Ovary (tissue), 9 donors: ENCODE results near the gene RSPH9. TPM values are rescaled to one million over a fixed set of nuclear protein-coding genes. Genes with fewer than 3 reads are reported as not detected.
A peak's percentile ranks its signal among the peaks of the same experiment; 100 is the strongest.
"Not testable (repeated sequence)": the region's sequence is repeated elsewhere in the genome, so short reads cannot be mapped to it uniquely, and the experiment has no call there.

Experiments
- DNase-seq, 5 donors: peaks; one replicate each; pipeline ENCODE4 v3.0.0-alpha.2; 2019 to 2020
- H3K27ac ChIP-seq, 2 donors: fragments of 200-600 bp; one replicate each; pipeline versions ENCODE4 v1.5.1 to v1.8.0; 2019 to 2022
- H3K27me3 ChIP-seq: fragments of 200-600 bp; one replicate; pipeline ENCODE4 v1.8.0; 2022
- H3K36me3 ChIP-seq: fragments of 200-600 bp; sonication (generic); one replicate; pipeline ENCODE4 v1.5.1; 2019
- H3K4me1 ChIP-seq: one replicate; pipeline ENCODE4 v1.8.1; 2013; ENCODE audit warnings: mild to moderate bottlenecking, moderate library complexity; ENCODE audit not compliant: insufficient read depth
- H3K4me3 ChIP-seq: fragments of 200-600 bp; sonication (generic); one replicate; pipeline ENCODE4 v1.5.1; 2017
- H3K9me3 ChIP-seq, 2 donors: fragments of 200-600 bp in 1 of 2; sonication (generic) in 1 of 2; one replicate each; pipeline versions ENCODE4 v1.5.1 to v1.8.1; 2013 to 2019; ENCODE audit warnings: mild to moderate bottlenecking in 1 of 2, moderate library complexity in 1 of 2
- EP300 ChIP-seq: sonication (generic); formaldehyde crosslinking; IDR thresholded peaks from one replicate; pipeline ENCODE4 v1.6.1; 2017; ENCODE audit warnings: antibody characterized with exemption
- POLR2A ChIP-seq: fragments of 450-650 bp; IDR thresholded peaks from one replicate; pipeline ENCODE4 v1.6.1; 2017; ENCODE audit warnings: antibody characterized with exemption, mild to moderate bottlenecking, moderate library complexity
- WGBS, 3 donors: extraction: QIAGEN DNeasy Blood & Tissue Kit in 1 of 3; methylation state at CpG; one replicate each; pipeline versions ENCODE4 v1.1.5 to v1.1.7; 2013 to 2017; 5-methylcytosine and 5-hydroxymethylcytosine counted together
- intact Hi-C, 4 donors: fragments of 100-400 bp; cut with DNase I; formaldehyde crosslinking; loops; one replicate each; pipeline versions ENCODE4 v1.11.0 to v1.15.1; 2022 to 2023
- polyA plus RNA-seq, 2 donors: library from polyadenylated mRNA; stranded (reverse); fragments of 200-250 nt in 1 of 2; fragments of 350-450 nt in 1 of 2; fragmentation: Illumina TruSeq in 1 of 2; extraction: RNeasy Lipid Tissue Mini Kit (QIAGEN cat#74804) in 1 of 2; gene quantifications; one replicate each; pipeline ENCODE4 v1.2.3, GENCODE V29; 2013 to 2014
- total RNA-seq, 7 donors: library from RNA; depleted of rRNA in 2 of 7; stranded (reverse); fragments of >200 nt in 2 of 7; fragmentation: NEBNext Ultra II Directional in 3 of 7; extraction: Animal tissue kit (Norgen Biotek cat#: 25700) in 3 of 7; gene quantifications; one replicate each; pipeline versions ENCODE4 v1.1.0 to v1.2.4, GENCODE V29; 2016 to 2023
- TF ChIP-seq, protein P1 (sequence below), 3 donors: fragments of 450-650 bp in 2 of 3; fragments of 200-600 bp in 1 of 3; IDR thresholded peaks; one replicate each; pipeline versions ENCODE4 v1.5.1 to v1.8.0; 2016 to 2022; ENCODE audit warnings: antibody characterized with exemption in 3 of 3, mild to moderate bottlenecking in 1 of 3
- donor health status: DM: no; HTN: no; CAD: no; lungs with moderate emphysema.
- donor health status: DM: no; HTN: no; CAD: no.
- donor health status: Bipolar disorder and iron deficiency.
- donor health status: DM: yes; HTN: yes; CAD: no.
- donor health status: DM: no; HTN: no; CAD: no.
- donor health status: DM: yes; HTN: yes; CAD: no.

RSPH9 gene
- total and polyA plus RNA-seq, 9 donors = 0.20 to 4.7 (median 0.44) TPM; not detected in 1

DNA sequence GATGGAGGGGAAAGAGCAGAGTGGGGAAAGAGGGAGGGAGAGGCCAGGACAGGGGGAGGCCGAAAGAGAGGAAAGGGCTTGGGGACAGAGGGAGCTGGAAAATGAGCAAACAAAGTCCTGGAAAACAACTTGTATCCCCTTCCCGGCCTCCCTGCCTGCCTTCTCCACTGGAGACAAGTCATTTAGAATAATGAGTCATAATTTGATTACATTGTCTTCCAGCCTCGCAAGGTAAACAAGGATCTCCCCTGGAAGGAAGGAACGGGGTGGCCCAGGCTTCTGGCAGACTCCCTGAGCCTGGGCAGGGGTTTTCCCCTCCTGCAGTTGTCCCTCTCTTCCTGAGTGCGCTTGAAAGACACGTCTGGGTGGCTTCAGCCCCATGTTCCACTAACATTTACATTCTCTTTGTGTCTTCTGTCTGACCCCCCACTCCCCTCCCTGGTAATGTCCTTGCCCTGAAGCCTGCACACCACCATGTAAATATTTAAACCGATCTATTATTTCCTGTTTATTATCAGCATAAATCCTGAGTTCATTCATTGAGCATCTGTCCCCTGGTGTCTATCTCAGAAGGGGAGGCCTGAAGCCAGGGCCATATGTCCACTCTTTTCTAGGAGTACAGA is 54.8 kb downstream of the RSPH9 start:
- H3K27me3 ChIP-seq = no peaks in the 10 kb centered on the region
- H3K36me3 ChIP-seq = no peaks in the 10 kb centered on the region
- H3K9me3 ChIP-seq = no peaks in the 10 kb centered on the region
- no peak for DNase-seq
- no peak for TF ChIP-seq POLR2A
- TF ChIP-seq EP300 = no peak
- TF ChIP-seq, protein P1, sequence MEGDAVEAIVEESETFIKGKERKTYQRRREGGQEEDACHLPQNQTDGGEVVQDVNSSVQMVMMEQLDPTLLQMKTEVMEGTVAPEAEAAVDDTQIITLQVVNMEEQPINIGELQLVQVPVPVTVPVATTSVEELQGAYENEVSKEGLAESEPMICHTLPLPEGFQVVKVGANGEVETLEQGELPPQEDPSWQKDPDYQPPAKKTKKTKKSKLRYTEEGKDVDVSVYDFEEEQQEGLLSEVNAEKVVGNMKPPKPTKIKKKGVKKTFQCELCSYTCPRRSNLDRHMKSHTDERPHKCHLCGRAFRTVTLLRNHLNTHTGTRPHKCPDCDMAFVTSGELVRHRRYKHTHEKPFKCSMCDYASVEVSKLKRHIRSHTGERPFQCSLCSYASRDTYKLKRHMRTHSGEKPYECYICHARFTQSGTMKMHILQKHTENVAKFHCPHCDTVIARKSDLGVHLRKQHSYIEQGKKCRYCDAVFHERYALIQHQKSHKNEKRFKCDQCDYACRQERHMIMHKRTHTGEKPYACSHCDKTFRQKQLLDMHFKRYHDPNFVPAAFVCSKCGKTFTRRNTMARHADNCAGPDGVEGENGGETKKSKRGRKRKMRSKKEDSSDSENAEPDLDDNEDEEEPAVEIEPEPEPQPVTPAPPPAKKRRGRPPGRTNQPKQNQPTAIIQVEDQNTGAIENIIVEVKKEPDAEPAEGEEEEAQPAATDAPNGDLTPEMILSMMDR (IDR thresholded peaks at IDR 0.05) = no peak
- H3K27ac ChIP-seq = no peak overlapping the region
- H3K4me1 ChIP-seq = peaks cover 11% of the 10 kb centered on the region
- intact Hi-C loops = no loop called here
- H3K4me3 ChIP-seq = no peak overlapping the region
- 19 to 37% (median 31%) methylated on average over 7 of the region's 7 CpGs for WGBS, 3 donors

DNA sequence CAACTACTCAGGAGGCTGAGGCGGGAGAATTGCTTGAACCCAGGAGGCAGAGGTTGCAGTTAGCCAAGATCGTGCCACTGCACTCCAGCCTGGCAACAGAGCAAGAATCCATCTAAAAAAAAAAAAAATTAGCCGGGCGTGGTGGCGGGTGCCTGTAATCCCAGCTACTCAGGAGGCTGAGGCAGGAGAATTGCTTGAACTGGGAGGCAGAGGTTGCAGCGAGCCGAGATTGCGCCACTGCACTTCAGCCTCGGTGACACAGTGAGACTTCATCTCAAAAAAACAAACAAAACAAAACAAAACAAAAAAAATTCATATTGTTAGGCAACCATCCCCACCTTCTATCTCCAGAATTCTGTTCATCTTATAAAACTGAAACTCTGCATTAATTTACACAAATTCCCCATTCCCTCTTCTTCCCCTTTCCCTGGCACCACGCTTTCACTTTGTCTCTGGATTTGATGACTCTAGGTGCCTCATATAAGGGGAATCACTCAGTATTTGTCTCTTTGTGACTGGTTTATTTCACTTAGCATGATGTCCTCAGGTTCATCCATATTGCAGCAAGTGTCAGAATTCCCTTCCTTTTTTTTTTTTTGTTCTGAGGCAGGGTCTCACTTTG is 56.2 kb downstream of the RSPH9 start:
- H3K27me3 ChIP-seq, H3K4me3 ChIP-seq, H3K9me3 ChIP-seq, DNase-seq, H3K27ac ChIP-seq, intact Hi-C loops, H3K36me3 ChIP-seq: not testable (repeated sequence)
- WGBS, 3 donors = 93 to 95% (median 94%) methylated on average over 10 of the region's 10 CpGs
- peaks cover 13% of the 10 kb centered on the region for H3K4me1 ChIP-seq

DNA sequence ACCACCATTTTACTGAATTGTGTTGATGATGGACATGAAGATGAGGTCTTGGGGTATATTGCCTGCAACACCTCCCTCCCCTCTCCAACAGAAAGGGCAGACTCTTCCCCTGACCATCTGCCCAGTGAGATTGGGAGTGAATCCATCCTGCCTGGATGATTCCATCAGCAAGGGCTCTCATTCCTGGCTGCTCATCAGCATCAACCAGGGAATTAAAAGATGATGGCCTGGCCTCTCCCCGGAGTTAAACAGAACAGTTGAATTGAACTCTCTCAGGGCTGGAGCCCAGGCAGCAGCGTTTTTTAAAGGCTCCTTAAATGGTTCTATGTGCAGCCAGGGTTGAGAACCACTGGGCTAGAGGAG is 57.3 kb downstream of the RSPH9 start:
- DNase-seq = no peak
- Histone ChIP-seq H3K4me1 (peaks cover 17% of the 10 kb centered on the region), H3K36me3 (no peaks in the 10 kb centered on the region), H3K27ac (peak overlapping the region in 1 of 2 donors; percentile 1), H3K27me3 (no peaks in the 10 kb centered on the region), H3K4me3 (no peak overlapping the region), H3K9me3 (no peaks in the 10 kb centered on the region)
- 20 to 29% (median 29%) methylated on average over 2 of the region's 2 CpGs for WGBS, 3 donors
- TF ChIP-seq POLR2A (no peak), EP300 (no peak)
- TF ChIP-seq, protein P1 (IDR thresholded peaks at IDR 0.05) = no peak
- intact Hi-C loops = no loop called here

DNA sequence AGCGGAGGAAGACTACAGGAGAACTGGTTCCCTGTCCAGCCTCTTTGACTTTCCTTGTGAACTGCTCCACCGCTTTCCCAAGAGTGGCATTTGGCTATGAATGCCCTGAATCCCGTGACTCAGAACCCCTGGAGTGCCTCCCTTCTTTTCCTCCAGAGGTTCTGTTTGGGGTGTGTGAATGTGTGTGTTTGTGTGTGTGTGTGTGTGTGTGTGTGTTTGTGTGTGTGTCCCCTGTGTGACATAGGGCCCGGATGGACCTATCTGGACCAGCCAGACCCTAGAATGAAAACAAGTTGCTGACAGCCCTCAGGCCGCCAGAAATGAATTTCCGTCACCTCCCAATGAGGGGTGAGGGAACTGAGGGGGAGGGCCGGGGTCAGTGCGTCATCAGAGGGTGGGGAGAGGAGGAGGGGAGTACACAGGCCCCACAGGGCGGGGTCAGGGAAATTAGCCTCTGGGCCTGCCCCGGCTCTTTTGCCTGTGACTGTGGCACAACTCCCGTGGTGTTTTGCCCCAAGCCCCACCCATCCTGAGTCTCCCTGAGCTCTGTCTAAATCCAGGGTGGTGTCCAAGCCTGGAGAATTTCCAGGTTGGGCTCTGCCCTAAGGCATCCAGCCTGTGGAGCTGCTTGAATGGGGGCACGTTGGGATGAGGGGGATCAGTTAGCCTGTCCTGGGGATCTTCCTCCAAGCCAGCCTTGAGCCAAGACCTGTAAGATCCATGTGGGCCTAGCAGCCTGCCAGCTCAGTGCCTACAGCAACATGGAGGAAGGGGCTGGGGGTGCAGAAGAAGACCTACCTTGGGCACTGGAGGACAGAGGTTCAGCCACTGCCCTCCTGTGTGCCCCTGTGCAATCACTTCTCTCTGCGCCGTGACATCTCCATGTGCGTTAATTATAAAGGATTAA is 58.0 kb downstream of the RSPH9 start:
- Histone ChIP-seq H3K4me1 (peaks cover 17% of the 10 kb centered on the region), H3K4me3 (no peak overlapping the region), H3K9me3 (no peaks in the 10 kb centered on the region), H3K36me3 (no peaks in the 10 kb centered on the region), H3K27me3 (no peaks in the 10 kb centered on the region), H3K27ac (peak overlapping the region in 1 of 2 donors; percentile 1)
- DNase-seq = peak; percentile 82 to 93 (median 86)
- TF ChIP-seq EP300 (no peak), POLR2A (no peak)
- TF ChIP-seq, protein P1 (IDR thresholded peaks at IDR 0.05) = no peak
- WGBS, 3 donors = 34 to 36% (median 36%) methylated on average over 14 to 15 of the region's 15 CpGs
- intact Hi-C loops = no loop called here
